CD1c-positive myeloid dendritic cell (primary cell): ENCODE measurements around the gene SULT2A1.
"Not testable (repeated sequence)": the region's sequence is repeated elsewhere in the genome, so short reads cannot be mapped to it uniquely, and the experiment has no call there.

ENCODE experiments used
- DNase-seq: peaks from one replicate; pipeline ENCODE4 v3.0.0-alpha.2; 2016; ENCODE audit errors: extremely low spot score

Gene SULT2A1

GRCh38 chr19:47886010-47886559 lies at the start of gene SULT2A1:
SULT2A1 (minus strand) TSS chr19:47886315; CDS start chr19:47886257, 58 bp downstream.
- DNase-seq, result no peak

GRCh38 chr19:47928581-47928980 lies 42.5 kb upstream of the SULT2A1 start:
- DNase-seq, result not testable (repeated sequence)

- not testable (repeated sequence) for DNase-seq
Measured at GRCh38 chr19:47920107-47920506, 34.0 kb upstream of the SULT2A1 start.

GRCh38 chr19:47910191-47910590 lies 24.1 kb upstream of the SULT2A1 start:
- not testable (repeated sequence) for DNase-seq

- DNase-seq, result not testable (repeated sequence)
Measured at GRCh38 chr19:47909350-47909749, 23.2 kb upstream of the SULT2A1 start.

GRCh38 chr19:47901370-47901769 lies 15.3 kb upstream of the SULT2A1 start:
- DNase-seq, result no peak

- no peak for DNase-seq
Measured at GRCh38 chr19:47899335-47899734, 13.2 kb upstream of the SULT2A1 start.

GRCh38 chr19:47897861-47898260 lies 11.7 kb upstream of the SULT2A1 start:
- DNase-seq, result no peak

- DNase-seq, result no peak
Measured at GRCh38 chr19:47896773-47897172, 10.7 kb upstream of the SULT2A1 start.

GRCh38 chr19:47896019-47896418 lies 9.9 kb upstream of the SULT2A1 start:
- DNase-seq, result no peak

- no peak for DNase-seq
Measured at GRCh38 chr19:47895165-47895782, 9.2 kb upstream of the SULT2A1 start.

GRCh38 chr19:47891923-47892666 lies 6.0 kb upstream of the SULT2A1 start:
- DNase-seq, result no peak

- DNase-seq, result no peak
Measured at GRCh38 chr19:47891622-47891922, 5.5 kb upstream of the SULT2A1 start.

GRCh38 chr19:47890865-47891621 lies 4.9 kb upstream of the SULT2A1 start:
- no peak for DNase-seq

GRCh38 chr19:47885067-47885463 lies 1.1 kb downstream of the SULT2A1 start:
- DNase-seq, result no peak

GRCh38 chr19:47882890-47883289 lies 3.2 kb downstream of the SULT2A1 start:
- no peak for DNase-seq

GRCh38 chr19:47881757-47882156 lies 4.4 kb downstream of the SULT2A1 start:
- no peak for DNase-seq

- DNase-seq, result not testable (repeated sequence)
Measured at GRCh38 chr19:47879385-47879784, 6.7 kb downstream of the SULT2A1 start.

- no peak for DNase-seq
Measured at GRCh38 chr19:47878906-47879305, 7.2 kb downstream of the SULT2A1 start.

GRCh38 chr19:47865166-47865565 lies 20.9 kb downstream of the SULT2A1 start:
- no peak for DNase-seq

- DNase-seq, result peak; percentile 72
Measured at GRCh38 chr19:47863514-47863936, 22.6 kb downstream of the SULT2A1 start.

GRCh38 chr19:47861630-47862029 lies 24.5 kb downstream of the SULT2A1 start:
- no peak for DNase-seq
